Erythroblast (primary cell): Measurements from ENCODE around the gene PTPRN2.

Source experiments
- GATA1 ChIP-seq: IDR thresholded peaks from 2 replicates; pipeline ENCODE4 v1.6.1; 2011; ENCODE audit warnings: low read depth, mild to moderate bottlenecking, control low read depth, low read length, moderate library complexity
- POLR2A ChIP-seq: IDR thresholded peaks from 2 replicates; pipeline ENCODE4 v1.6.1; 2011; ENCODE audit warnings: mild to moderate bottlenecking, low read length

- TF ChIP-seq POLR2A (no peak), GATA1 (no peak)
These were observed 115.0 kb downstream of the PTPRN2 start for GRCh38 chr7:158472596-158472995.
